HCT116 (cell line): ENCODE results near the gene CERS6. TPM values are rescaled to one million over a fixed set of nuclear protein-coding genes. Genes with fewer than 3 reads are reported as not detected.

ENCODE experiments used
- ATAC-seq: fragments of 200-7000 bp; cut with Tn5 transposase; 2 replicates; pipeline ENCODE4 v1.9.1; 2020; ENCODE audit warnings: mild to moderate bottlenecking, moderate library complexity
- BruUV-seq: library from RNA; stranded (reverse); fragments of 400-500 nt; replicated peaks from 2 replicates; lab custom pipeline; 2021; lab: Mats Ljungman, UMichigan
- CTCF ChIA-PET: fragments of 300-600 bp; sonication (Branson Sonifier 250); formaldehyde crosslinking; loops from one replicate; lab custom pipeline; 2021; ENCODE audit warnings: antibody characterized with exemption; lab: Charles Lee
- POLR2A ChIA-PET: fragments of 300-600, 350-600 bp; sonication (Branson Sonifier 250); formaldehyde crosslinking; loops from one replicate; lab custom pipeline; 2021; ENCODE audit warnings: antibody characterized with exemption; lab: Charles Lee
- RAD21 ChIA-PET, 2 experiments: fragments of 300-600 bp; sonication (Branson Sonifier 250); formaldehyde crosslinking; loops; one replicate each; lab custom pipeline; 2023; ENCODE audit warnings: low total read pairs in 2 of 2; ENCODE audit not compliant: uncharacterized antibody in 2 of 2, unreplicated experiment in 2 of 2, low non-redundant PET in 1 of 2; lab: Charles Lee
- DNase-seq: peaks from one replicate; pipeline ENCODE4 v3.0.0-alpha.2; 2010; ENCODE audit warnings: low read depth, low spot score
- H2AFZ ChIP-seq: fragments of 200-600 bp; shearing (Covaris generic), sonication (generic); 2 replicates; pipeline ENCODE4 v1.6.1; 2017; ENCODE audit warnings: low read depth, mixed run types, mixed read lengths, antibody characterized with exemption, low read length; ENCODE audit not compliant: poor library complexity, severe bottlenecking
- H3K27ac ChIP-seq: 2 replicates; pipeline ENCODE4 v1.5.1; 2012; ENCODE audit warnings: low read depth, low read length
- H3K27me3 ChIP-seq: fragments of 200-600 bp; sonication (generic); 2 replicates; pipeline ENCODE4 v1.6.1; 2016; ENCODE audit warnings: mixed run types, low read length, mixed read lengths; ENCODE audit not compliant: insufficient read depth
- H3K36me3 ChIP-seq, 2 experiments: fragments of 200-500 bp in 1 of 2; fragments of 200-600 bp in 1 of 2; sonication (Bioruptor generic) in 1 of 2; sonication (generic) in 1 of 2; 2 replicates each; pipeline versions ENCODE4 v1.5.1 to v1.6.1; 2014 to 2016; ENCODE audit warnings: low read length in 2 of 2, inconsistent platforms in 1 of 2, mixed read lengths in 1 of 2, mixed run types in 1 of 2; ENCODE audit not compliant: insufficient read depth in 2 of 2, control insufficient read depth in 1 of 2
- H3K4me1 ChIP-seq, 2 experiments: fragments of 200-600 bp in 1 of 2; sonication (generic) in 1 of 2; 2 replicates each; pipeline versions ENCODE4 v1.5.1 to v1.6.1; 2012 to 2017; ENCODE audit warnings: low read length in 2 of 2, inconsistent platforms in 1 of 2, mild to moderate bottlenecking in 1 of 2, mixed read lengths in 1 of 2, mixed run types in 1 of 2, moderate library complexity in 1 of 2; ENCODE audit not compliant: insufficient read depth in 2 of 2, control insufficient read depth in 1 of 2
- H3K4me2 ChIP-seq: fragments of 200-600 bp; sonication (generic); 2 replicates; pipeline ENCODE4 v1.6.1; 2017; ENCODE audit warnings: mixed run types, low read length, mixed read lengths
- H3K4me3 ChIP-seq, 2 experiments: fragments of 200-600 bp in 1 of 2; sonication (generic) in 1 of 2; replicated peaks in 1 of 2; 2 replicates each; pipeline ENCODE4 v1.5.1; 2011 to 2016; ENCODE audit warnings: low read length in 2 of 2, control low read depth in 1 of 2, low read depth in 1 of 2, mild to moderate bottlenecking in 1 of 2, mixed read lengths in 1 of 2, mixed run types in 1 of 2
- H3K79me2 ChIP-seq: fragments of 200-600 bp; sonication (generic); 2 replicates; pipeline ENCODE4 v1.6.1; 2017; ENCODE audit warnings: mild to moderate bottlenecking, mixed run types, low read length, moderate library complexity, mixed read lengths; ENCODE audit not compliant: insufficient read depth
- H3K9ac ChIP-seq: fragments of 200-600 bp; sonication (generic); 2 replicates; pipeline ENCODE4 v1.6.1; 2016; ENCODE audit warnings: low read length, mixed read lengths
- H3K9me2 ChIP-seq: fragments of 200-600 bp; sonication (generic), shearing (Covaris generic); 2 replicates; pipeline ENCODE4 v1.6.1; 2017; ENCODE audit warnings: mixed run types, mild to moderate bottlenecking, moderate library complexity; ENCODE audit not compliant: insufficient read depth
- H3K9me3 ChIP-seq, 2 experiments: fragments of 200-500 bp in 1 of 2; fragments of 200-600 bp in 1 of 2; sonication (Bioruptor generic) in 1 of 2; sonication (generic) in 1 of 2; 2 replicates each; pipeline ENCODE4 v1.6.1; 2014 to 2017; ENCODE audit warnings: low read length in 2 of 2, mixed read lengths in 2 of 2, inconsistent platforms in 1 of 2, low read depth in 1 of 2, mild to moderate bottlenecking in 1 of 2, mixed run types in 1 of 2, moderate library complexity in 1 of 2; ENCODE audit not compliant: control insufficient read depth in 1 of 2, insufficient read depth in 1 of 2
- H4K20me1 ChIP-seq: fragments of 200-600 bp; sonication (generic), shearing (Covaris generic); 2 replicates; pipeline ENCODE4 v1.6.1; 2017; ENCODE audit warnings: mixed run types, mild to moderate bottlenecking, moderate library complexity; ENCODE audit not compliant: insufficient read depth
- ATF3 ChIP-seq: IDR thresholded peaks from 2 replicates; pipeline ENCODE4 v1.6.1; 2012
- CBX3 ChIP-seq: IDR thresholded peaks from 2 replicates; pipeline ENCODE4 v1.6.1; 2012; ENCODE audit warnings: low read depth
- CEBPB ChIP-seq: IDR thresholded peaks from 2 replicates; pipeline ENCODE4 v1.6.1; 2012; ENCODE audit warnings: low read depth
- EGR1 ChIP-seq: IDR thresholded peaks from 2 replicates; pipeline ENCODE4 v1.6.1; 2012; ENCODE audit warnings: low read depth
- ELF1 ChIP-seq: IDR thresholded peaks from 2 replicates; pipeline ENCODE4 v1.6.1; 2012; ENCODE audit warnings: low read depth, borderline replicate concordance
- MAX ChIP-seq: IDR thresholded peaks from 2 replicates; pipeline ENCODE4 v1.6.1; 2012
- POLR2A ChIP-seq: IDR thresholded peaks from 2 replicates; pipeline ENCODE4 v1.7.0; 2011; ENCODE audit warnings: borderline replicate concordance; ENCODE audit not compliant: insufficient read depth, insufficient read length; ENCODE audit errors: extremely low read depth
- POLR2AphosphoS5 ChIP-seq: IDR thresholded peaks from 2 replicates; pipeline ENCODE4 v1.6.1; 2011; ENCODE audit warnings: mild to moderate bottlenecking, low read depth, low read length, moderate library complexity
- RAD21 ChIP-seq: IDR thresholded peaks from 2 replicates; pipeline ENCODE4 v1.6.1; 2012; ENCODE audit warnings: low read depth, mild to moderate bottlenecking
- REST ChIP-seq: IDR thresholded peaks from 2 replicates; pipeline ENCODE4 v1.6.1; 2012; ENCODE audit warnings: low read depth
- SIN3A ChIP-seq: IDR thresholded peaks from 2 replicates; pipeline ENCODE4 v1.6.1; 2012; ENCODE audit warnings: low read depth
- SP1 ChIP-seq: IDR thresholded peaks from 2 replicates; pipeline ENCODE4 v1.6.1; 2012; ENCODE audit warnings: low read depth
- TCF7L2 ChIP-seq: IDR thresholded peaks from 2 replicates; pipeline ENCODE4 v1.7.0; 2011; ENCODE audit warnings: borderline replicate concordance, inconsistent platforms; ENCODE audit not compliant: insufficient read depth, insufficient read length; ENCODE audit errors: extremely low read depth
- YY1 ChIP-seq: IDR thresholded peaks from 2 replicates; pipeline ENCODE4 v1.6.1; 2011; ENCODE audit warnings: low read length, low read depth, moderate library complexity, mild to moderate bottlenecking; ENCODE audit not compliant: insufficient replicate concordance; ENCODE audit errors: extremely low read depth
- ZNF274 ChIP-seq: fragments of 200-500 bp; sonication (Bioruptor generic); IDR thresholded peaks from 2 replicates; pipeline ENCODE4 v1.6.1; 2014; ENCODE audit warnings: mild to moderate bottlenecking, low read depth, low read length, inconsistent platforms
- intact Hi-C: fragments of 100-400 bp; cut with micrococcal nuclease; formaldehyde crosslinking; loops from 2 replicates; pipeline ENCODE4 v1.10.0; 2022
- total RNA-seq: library from RNA; stranded (reverse); gene quantifications from one replicate; pipeline ENCODE4 v1.2.1, GENCODE V29; 2021; ENCODE audit not compliant: unreplicated experiment
- TF ChIP-seq, protein P1 (sequence below), 3 experiments: fragments of 200-600 bp in 1 of 3; sonication (generic) in 1 of 3; IDR thresholded peaks in 2 of 3; conservative IDR thresholded peaks in 1 of 3; 2 replicates each; pipeline ENCODE4 v1.5.1; 2012 to 2017; ENCODE audit warnings: low read depth in 2 of 3, low read length in 2 of 3, antibody characterized with exemption in 1 of 3, borderline replicate concordance in 1 of 3, control low read depth in 1 of 3, mild to moderate bottlenecking in 1 of 3, mixed read lengths in 1 of 3, mixed run types in 1 of 3, moderate library complexity in 1 of 3; ENCODE audit not compliant: insufficient read depth in 1 of 3
- TF ChIP-seq, protein P2 (sequence below): IDR thresholded peaks from 2 replicates; pipeline ENCODE4 v1.6.1; 2011; ENCODE audit warnings: mild to moderate bottlenecking, low read length, moderate library complexity; ENCODE audit not compliant: insufficient replicate concordance; ENCODE audit errors: extremely low read depth

The CERS6 gene
- total RNA-seq, 1 experiment from 2014 or later: 37.0 TPM

- Histone ChIP-seq H3K9ac (no peak overlapping the region), H3K27ac (no peak overlapping the region), H2AFZ (no peak overlapping the region), H3K36me3 (no peaks in the 10 kb centered on the region), H3K4me1 (no peaks in the 10 kb centered on the region), H3K9me3 (no peaks in the 10 kb centered on the region), H3K4me3 (no peak overlapping the region), H4K20me1 (0 out of 2 replicates have a peak, but pooled peaks cover 2% of the 10 kb centered on the region), H3K9me2 (no peaks in the 10 kb centered on the region), H3K79me2 (peaks cover 10% of the 10 kb centered on the region; the same call in 1 of the 2 replicates), H3K4me2 (no peak overlapping the region), H3K27me3 (no peaks in the 10 kb centered on the region)
- no peak for DNase-seq
- ChIA-PET POLR2A (no interaction called here), CTCF (no interaction called here), RAD21 (no interaction called here)
- intact Hi-C loops: no loop called here
- no peak for TF ChIP-seq ZNF274
- TF ChIP-seq CBX3: no peak
- TF ChIP-seq POLR2A: no peak
- no peak for TF ChIP-seq SP1
- TF ChIP-seq CEBPB: no peak
- no peak for TF ChIP-seq ATF3
- TF ChIP-seq RAD21: no peak
- TF ChIP-seq, protein P1, sequence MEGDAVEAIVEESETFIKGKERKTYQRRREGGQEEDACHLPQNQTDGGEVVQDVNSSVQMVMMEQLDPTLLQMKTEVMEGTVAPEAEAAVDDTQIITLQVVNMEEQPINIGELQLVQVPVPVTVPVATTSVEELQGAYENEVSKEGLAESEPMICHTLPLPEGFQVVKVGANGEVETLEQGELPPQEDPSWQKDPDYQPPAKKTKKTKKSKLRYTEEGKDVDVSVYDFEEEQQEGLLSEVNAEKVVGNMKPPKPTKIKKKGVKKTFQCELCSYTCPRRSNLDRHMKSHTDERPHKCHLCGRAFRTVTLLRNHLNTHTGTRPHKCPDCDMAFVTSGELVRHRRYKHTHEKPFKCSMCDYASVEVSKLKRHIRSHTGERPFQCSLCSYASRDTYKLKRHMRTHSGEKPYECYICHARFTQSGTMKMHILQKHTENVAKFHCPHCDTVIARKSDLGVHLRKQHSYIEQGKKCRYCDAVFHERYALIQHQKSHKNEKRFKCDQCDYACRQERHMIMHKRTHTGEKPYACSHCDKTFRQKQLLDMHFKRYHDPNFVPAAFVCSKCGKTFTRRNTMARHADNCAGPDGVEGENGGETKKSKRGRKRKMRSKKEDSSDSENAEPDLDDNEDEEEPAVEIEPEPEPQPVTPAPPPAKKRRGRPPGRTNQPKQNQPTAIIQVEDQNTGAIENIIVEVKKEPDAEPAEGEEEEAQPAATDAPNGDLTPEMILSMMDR (IDR thresholded peaks at IDR 0.05 in 2 of 3, conservative IDR thresholded peaks at IDR 0.05 in 1 of 3; ENCODE audit: borderline replicate concordance in 1 of 3, insufficient read depth in 1 of 3, low read depth in 2 of 3, low read length in 2 of 3): no peak
- no peak for TF ChIP-seq POLR2AphosphoS5
- TF ChIP-seq, protein P2, sequence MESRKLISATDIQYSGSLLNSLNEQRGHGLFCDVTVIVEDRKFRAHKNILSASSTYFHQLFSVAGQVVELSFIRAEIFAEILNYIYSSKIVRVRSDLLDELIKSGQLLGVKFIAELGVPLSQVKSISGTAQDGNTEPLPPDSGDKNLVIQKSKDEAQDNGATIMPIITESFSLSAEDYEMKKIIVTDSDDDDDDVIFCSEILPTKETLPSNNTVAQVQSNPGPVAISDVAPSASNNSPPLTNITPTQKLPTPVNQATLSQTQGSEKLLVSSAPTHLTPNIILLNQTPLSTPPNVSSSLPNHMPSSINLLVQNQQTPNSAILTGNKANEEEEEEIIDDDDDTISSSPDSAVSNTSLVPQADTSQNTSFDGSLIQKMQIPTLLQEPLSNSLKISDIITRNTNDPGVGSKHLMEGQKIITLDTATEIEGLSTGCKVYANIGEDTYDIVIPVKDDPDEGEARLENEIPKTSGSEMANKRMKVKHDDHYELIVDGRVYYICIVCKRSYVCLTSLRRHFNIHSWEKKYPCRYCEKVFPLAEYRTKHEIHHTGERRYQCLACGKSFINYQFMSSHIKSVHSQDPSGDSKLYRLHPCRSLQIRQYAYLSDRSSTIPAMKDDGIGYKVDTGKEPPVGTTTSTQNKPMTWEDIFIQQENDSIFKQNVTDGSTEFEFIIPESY: no peak
- TF ChIP-seq EGR1: no peak
- no peak for TF ChIP-seq SIN3A
- TF ChIP-seq REST: no peak
- TF ChIP-seq YY1: no peak
- no peak for TF ChIP-seq TCF7L2
- no peak for TF ChIP-seq MAX
- TF ChIP-seq ELF1: no peak
- ATAC-seq: no peak
- no TSS peak for BruUV-seq
Observed at GRCh38 chr2:168607992-168608391, 151.9 kb downstream of the CERS6 start.
